COLO668 (cell line): Measurements from ENCODE around the gene RFX2.

Experiments used
- DNase-seq: peaks from one replicate; lab custom pipeline; 2025; ENCODE audit not compliant: unreplicated experiment; lab: John Stamatoyannopoulos, UW

The RFX2 gene

GRCh38 chr19:5959260-5960004 is 150.9 kb downstream of the RFX2 start:
- no peak for DNase-seq

- no peak for DNase-seq
Observed at GRCh38 chr19:5958851-5959122, 151.5 kb downstream of the RFX2 start.

GRCh38 chr19:5958074-5958850 is 152.0 kb downstream of the RFX2 start:
- DNase-seq: no peak

- DNase-seq: peak; percentile 49
Observed at GRCh38 chr19:5957170-5957569, 153.1 kb downstream of the RFX2 start.

- no peak for DNase-seq
Observed at GRCh38 chr19:5956728-5957127, 153.6 kb downstream of the RFX2 start.

GRCh38 chr19:5956323-5956722 is 154.0 kb downstream of the RFX2 start:
- DNase-seq: no peak

GRCh38 chr19:5955636-5955935 is 154.7 kb downstream of the RFX2 start:
- no peak for DNase-seq

- DNase-seq: no peak
Observed at GRCh38 chr19:5954293-5954692, 156.0 kb downstream of the RFX2 start.

GRCh38 chr19:5953680-5954213 is 156.6 kb downstream of the RFX2 start:
- DNase-seq: no peak

GRCh38 chr19:5953030-5953589 is 157.2 kb downstream of the RFX2 start:
- DNase-seq: no peak

- peak; percentile 41 for DNase-seq
Observed at GRCh38 chr19:5952193-5953029, 157.9 kb downstream of the RFX2 start.

- DNase-seq: peak; percentile 43
Observed at GRCh38 chr19:5951338-5951861, 158.9 kb downstream of the RFX2 start.

GRCh38 chr19:5950741-5951140 is 159.6 kb downstream of the RFX2 start:
- no peak for DNase-seq

- peak; percentile 77 for DNase-seq
Observed at GRCh38 chr19:5949792-5950305, 160.5 kb downstream of the RFX2 start.

- DNase-seq: no peak
Observed at GRCh38 chr19:5948752-5949564, 161.3 kb downstream of the RFX2 start.

- DNase-seq: no peak
Observed at GRCh38 chr19:5947435-5947834, 162.9 kb downstream of the RFX2 start.

- no peak for DNase-seq
Observed at GRCh38 chr19:5943623-5944022, 166.7 kb downstream of the RFX2 start.
